Measurements from ENCODE around the gene PTPRT. TPM values are rescaled to one million over a fixed set of nuclear protein-coding genes. Genes with fewer than 3 reads are reported as not detected.

Gene PTPRT
- total RNA-seq, 2 experiments from 2014 or later = not detected

GRCh38 chr20:42095221-42095620 is 1094.5 kb downstream of the PTPRT start:
- DNase-seq = no peak
- Mint-ChIP-seq H3K4me3 (no peak overlapping the region), H3K27me3 (no peaks in the 10 kb centered on the region), H3K4me1 (no peaks in the 10 kb centered on the region), H3K36me3 (no peaks in the 10 kb centered on the region), H3K9me3 (no peaks in the 10 kb centered on the region), H3K27ac (no peak overlapping the region)

DNA sequence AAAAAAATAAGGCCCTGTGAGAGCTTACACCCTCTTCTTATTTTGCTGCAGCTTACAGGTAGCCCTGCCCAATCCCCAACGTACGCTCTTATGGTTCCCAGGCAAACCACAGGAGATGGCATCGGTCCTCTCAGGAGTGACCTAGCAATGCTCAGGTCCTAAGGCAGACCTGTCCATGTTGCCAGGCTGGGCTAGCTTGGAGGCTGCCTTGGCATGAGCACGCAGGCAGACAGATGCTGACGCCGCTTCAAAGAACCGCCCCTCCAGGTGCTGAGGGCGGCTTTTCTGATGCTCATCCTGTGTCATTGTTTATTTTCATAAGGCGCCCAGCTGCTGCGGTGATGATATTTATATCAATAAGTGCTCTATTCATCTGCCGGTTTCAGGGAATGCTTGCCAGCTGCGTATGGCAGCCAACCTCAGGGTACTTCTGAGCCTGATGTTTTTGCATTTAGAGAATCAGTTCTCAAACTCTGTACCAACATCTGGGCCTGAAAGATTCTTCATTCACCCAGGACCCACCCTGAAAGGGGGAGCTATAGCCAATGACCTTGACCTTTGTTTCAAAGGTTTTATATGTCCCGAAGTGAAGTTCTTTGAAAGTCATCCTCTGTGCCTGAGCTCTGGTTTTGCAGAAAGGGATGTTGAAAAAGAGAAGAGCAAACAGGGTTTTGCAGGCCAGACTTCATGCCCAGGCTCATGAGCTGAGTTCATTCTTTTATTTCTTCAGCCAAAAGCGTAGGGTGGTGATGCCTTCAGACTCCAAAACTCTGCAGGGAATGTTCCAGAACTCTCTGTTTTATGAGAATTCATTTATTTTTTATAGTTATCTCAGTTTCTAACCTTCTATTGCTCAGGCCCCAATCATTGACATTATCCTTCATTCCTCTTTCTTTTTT is 1095.9 kb downstream of the PTPRT start:
- H3K36me3 Mint-ChIP-seq = no peaks in the 10 kb centered on the region
- H3K4me3 Mint-ChIP-seq = no peak overlapping the region
- H3K4me1 Mint-ChIP-seq = no peaks in the 10 kb centered on the region
- DNase-seq = no peak
- H3K27ac Mint-ChIP-seq = no peak overlapping the region
- H3K27me3 Mint-ChIP-seq = no peaks in the 10 kb centered on the region
- H3K9me3 Mint-ChIP-seq = no peaks in the 10 kb centered on the region

DNA sequence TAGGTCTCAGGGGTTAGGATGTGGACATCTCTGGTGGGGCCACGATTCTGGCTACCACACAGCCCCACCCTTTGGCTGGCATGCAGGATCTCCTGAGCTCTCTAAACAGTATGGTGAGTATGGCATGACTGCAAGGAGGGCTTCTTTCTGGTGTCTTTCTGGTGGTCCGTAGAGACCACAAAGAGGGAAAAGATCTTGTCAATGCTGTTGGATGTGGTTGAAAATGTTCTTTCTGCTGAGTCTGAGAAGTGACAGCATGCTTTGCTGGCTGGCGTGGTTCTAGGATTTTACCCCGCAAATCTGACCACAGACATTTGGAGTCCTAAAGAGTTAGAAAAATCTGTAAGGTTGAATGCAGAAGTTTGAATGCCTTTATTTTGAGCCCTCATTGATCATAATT is 1096.7 kb downstream of the PTPRT start:
- no peak for DNase-seq
- Mint-ChIP-seq H3K4me1 (no peaks in the 10 kb centered on the region), H3K36me3 (no peaks in the 10 kb centered on the region), H3K27me3 (no peaks in the 10 kb centered on the region), H3K9me3 (no peaks in the 10 kb centered on the region), H3K27ac (no peak overlapping the region), H3K4me3 (no peak overlapping the region)

DNA sequence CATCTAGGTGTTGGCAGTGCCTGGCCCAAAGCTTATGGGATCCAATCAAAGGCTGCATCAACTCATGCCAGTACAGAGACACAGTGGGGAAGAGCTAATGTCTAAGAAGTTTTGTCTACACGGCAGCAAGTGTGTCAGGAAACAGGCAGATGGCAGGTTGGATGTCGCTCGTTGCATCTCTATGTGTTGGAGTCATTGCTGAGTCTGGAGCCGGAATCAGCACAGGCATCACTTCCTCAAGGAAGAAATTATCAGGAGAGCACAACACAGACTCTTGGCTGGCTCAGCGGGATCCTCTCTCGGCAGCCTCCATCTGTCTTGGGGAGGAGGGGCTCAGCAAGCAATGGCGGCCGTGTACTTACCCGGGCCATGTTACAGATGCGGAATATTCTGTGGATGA is 1104.3 kb downstream of the PTPRT start:
- Mint-ChIP-seq H3K4me1 (no peaks in the 10 kb centered on the region), H3K27me3 (no peaks in the 10 kb centered on the region), H3K4me3 (no peak overlapping the region), H3K27ac (no peak overlapping the region), H3K36me3 (no peaks in the 10 kb centered on the region), H3K9me3 (no peaks in the 10 kb centered on the region)
- DNase-seq = no peak

- no peaks in the 10 kb centered on the region for H3K4me1 Mint-ChIP-seq
- H3K27ac Mint-ChIP-seq = no peak overlapping the region
- no peak overlapping the region for H3K4me3 Mint-ChIP-seq
- H3K9me3 Mint-ChIP-seq = no peaks in the 10 kb centered on the region
- no peaks in the 10 kb centered on the region for H3K36me3 Mint-ChIP-seq
- DNase-seq = no peak
- H3K27me3 Mint-ChIP-seq = no peaks in the 10 kb centered on the region
Observed at GRCh38 chr20:42083280-42083679, 1106.4 kb downstream of the PTPRT start.

GRCh38 chr20:42082611-42083010 is 1107.1 kb downstream of the PTPRT start:
- Mint-ChIP-seq H3K9me3 (no peaks in the 10 kb centered on the region), H3K27me3 (no peaks in the 10 kb centered on the region)
- no peak for DNase-seq

GRCh38 chr20:42080956-42081355 is 1108.8 kb downstream of the PTPRT start:
- Mint-ChIP-seq H3K4me1 (no peaks in the 10 kb centered on the region), H3K27ac (no peak overlapping the region), H3K9me3 (no peaks in the 10 kb centered on the region), H3K27me3 (no peaks in the 10 kb centered on the region), H3K4me3 (no peak overlapping the region), H3K36me3 (no peaks in the 10 kb centered on the region)
- no peak for DNase-seq

More at GRCh38 chr20:42082611-42083010, 1107.1 kb downstream of the PTPRT start:
- no peaks in the 10 kb centered on the region for H3K36me3 Mint-ChIP-seq
- H3K27ac Mint-ChIP-seq = no peak overlapping the region
- no peaks in the 10 kb centered on the region for H3K4me1 Mint-ChIP-seq
- no peak overlapping the region for H3K4me3 Mint-ChIP-seq

DNA sequence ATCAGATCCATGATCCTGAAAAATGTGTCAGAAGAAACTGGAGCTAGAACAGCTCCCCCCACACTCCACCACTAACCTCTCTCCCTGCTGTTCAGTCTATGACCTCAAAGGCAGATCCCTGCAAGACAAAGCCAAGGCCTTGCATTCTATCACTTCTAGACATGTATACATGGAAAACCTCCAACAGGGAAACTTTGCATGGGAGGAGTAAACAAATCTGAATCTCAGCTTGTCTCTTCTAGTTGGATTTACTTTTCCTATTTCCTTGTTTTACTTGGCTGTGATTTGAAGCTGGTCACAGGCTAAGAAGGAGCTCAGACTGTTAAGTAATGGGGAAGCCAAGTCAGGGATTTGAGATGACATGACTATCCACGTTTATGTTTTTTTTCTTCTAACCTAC is 1114.8 kb downstream of the PTPRT start:
- no peaks in the 10 kb centered on the region for H3K36me3 Mint-ChIP-seq
- no peaks in the 10 kb centered on the region for H3K27me3 Mint-ChIP-seq
- H3K4me3 Mint-ChIP-seq = no peak overlapping the region
- no peak for DNase-seq
- no peaks in the 10 kb centered on the region for H3K9me3 Mint-ChIP-seq
- no peak overlapping the region for H3K27ac Mint-ChIP-seq
- H3K4me1 Mint-ChIP-seq = no peaks in the 10 kb centered on the region

DNA sequence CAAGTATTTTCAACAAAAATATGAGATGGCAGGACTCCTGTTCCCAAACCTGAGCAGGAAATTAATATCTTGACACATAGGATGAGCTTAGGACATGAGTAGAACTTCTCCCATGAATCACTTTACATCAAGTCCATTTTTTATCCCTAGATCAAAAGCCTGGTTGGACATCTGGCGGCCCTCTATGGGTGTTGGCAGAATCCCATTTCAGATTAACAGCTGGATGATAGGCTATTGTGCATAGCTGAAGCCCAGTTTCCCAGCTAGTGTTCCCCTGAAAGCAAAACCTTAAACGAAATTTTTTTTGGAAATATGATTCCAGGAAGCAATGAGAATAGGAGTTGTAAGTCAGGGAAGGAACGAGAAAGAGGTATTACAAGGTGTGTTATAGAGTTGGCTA is 1122.1 kb downstream of the PTPRT start:
- no peak overlapping the region for H3K27ac Mint-ChIP-seq
- H3K4me1 Mint-ChIP-seq = no peaks in the 10 kb centered on the region
- peaks cover 9% of the 10 kb centered on the region for H3K27me3 Mint-ChIP-seq
- DNase-seq = no peak
- no peaks in the 10 kb centered on the region for H3K36me3 Mint-ChIP-seq
- H3K9me3 Mint-ChIP-seq = no peaks in the 10 kb centered on the region
- no peak overlapping the region for H3K4me3 Mint-ChIP-seq

DNA sequence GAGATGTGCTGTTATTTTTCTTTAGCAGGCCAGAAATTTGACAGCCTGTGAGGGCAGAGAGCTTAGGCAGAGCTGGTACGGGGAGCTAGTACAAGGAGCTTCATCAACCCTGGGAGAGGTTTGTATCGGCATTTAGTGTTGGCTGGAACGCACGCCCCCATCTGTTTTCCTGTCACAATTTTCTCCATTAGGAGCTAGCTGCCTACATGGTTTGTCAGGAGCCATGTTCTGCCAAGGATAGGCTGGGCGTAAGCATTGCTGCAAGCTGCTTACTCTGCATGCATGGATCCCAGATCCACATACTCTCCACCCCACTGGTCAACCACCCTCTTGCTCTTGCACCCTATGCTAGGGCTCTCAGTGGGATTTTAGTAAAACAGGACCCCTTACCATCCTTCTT is 1122.5 kb downstream of the PTPRT start:
- no peak for DNase-seq
- Mint-ChIP-seq H3K27me3 (peaks cover 9% of the 10 kb centered on the region), H3K9me3 (no peaks in the 10 kb centered on the region), H3K27ac (no peak overlapping the region), H3K4me1 (no peaks in the 10 kb centered on the region), H3K4me3 (no peak overlapping the region), H3K36me3 (no peaks in the 10 kb centered on the region)

DNA sequence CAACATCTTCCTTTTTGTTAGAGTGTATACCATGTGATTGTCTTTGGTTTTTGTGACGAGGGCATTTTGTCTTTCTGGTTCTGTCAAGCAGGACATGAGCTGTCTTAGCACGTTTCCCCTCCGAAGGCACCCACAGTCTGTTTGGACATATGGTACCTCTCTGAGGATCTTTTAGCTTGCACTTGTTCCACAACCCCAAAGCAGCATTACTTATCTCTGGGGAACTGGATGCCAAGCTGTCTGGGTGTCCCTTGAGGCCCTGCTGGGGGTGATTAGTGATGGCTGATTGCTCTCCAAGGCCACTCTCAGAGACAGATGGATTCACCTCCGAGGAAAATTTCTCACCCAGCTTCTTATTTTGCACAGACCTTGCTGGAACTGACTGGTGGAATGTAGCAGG is 1126.6 kb downstream of the PTPRT start:
- no peak for DNase-seq
- H3K27ac Mint-ChIP-seq = no peak overlapping the region
- H3K27me3 Mint-ChIP-seq = peaks cover 5% of the 10 kb centered on the region
- H3K4me1 Mint-ChIP-seq = no peaks in the 10 kb centered on the region
- no peak overlapping the region for H3K4me3 Mint-ChIP-seq
- H3K9me3 Mint-ChIP-seq = no peaks in the 10 kb centered on the region
- H3K36me3 Mint-ChIP-seq = no peaks in the 10 kb centered on the region

DNA sequence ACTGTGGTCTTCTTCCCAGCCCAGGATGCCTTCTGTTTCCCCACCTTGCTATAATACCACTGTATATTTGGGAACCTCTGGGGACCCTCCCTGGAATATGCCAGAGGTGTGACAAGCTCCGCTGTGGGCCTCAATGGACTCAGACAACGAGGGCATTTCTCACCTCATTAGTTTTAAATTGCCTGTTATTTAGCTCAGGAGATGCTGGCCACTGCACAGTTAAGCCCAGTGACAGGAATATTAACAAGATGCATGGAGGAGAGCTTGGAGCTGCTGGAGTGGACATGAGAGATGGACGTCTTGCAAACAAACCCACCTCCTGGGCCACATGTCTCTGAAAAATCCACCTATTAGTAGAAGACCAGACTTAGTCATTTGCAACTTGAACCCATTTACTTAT is 1136.4 kb downstream of the PTPRT start:
- no peak for DNase-seq
- H3K27ac Mint-ChIP-seq = no peak overlapping the region
- H3K36me3 Mint-ChIP-seq = no peaks in the 10 kb centered on the region
- H3K27me3 Mint-ChIP-seq = no peaks in the 10 kb centered on the region
- H3K4me1 Mint-ChIP-seq = no peaks in the 10 kb centered on the region
- no peaks in the 10 kb centered on the region for H3K9me3 Mint-ChIP-seq
- H3K4me3 Mint-ChIP-seq = no peak overlapping the region

DNA sequence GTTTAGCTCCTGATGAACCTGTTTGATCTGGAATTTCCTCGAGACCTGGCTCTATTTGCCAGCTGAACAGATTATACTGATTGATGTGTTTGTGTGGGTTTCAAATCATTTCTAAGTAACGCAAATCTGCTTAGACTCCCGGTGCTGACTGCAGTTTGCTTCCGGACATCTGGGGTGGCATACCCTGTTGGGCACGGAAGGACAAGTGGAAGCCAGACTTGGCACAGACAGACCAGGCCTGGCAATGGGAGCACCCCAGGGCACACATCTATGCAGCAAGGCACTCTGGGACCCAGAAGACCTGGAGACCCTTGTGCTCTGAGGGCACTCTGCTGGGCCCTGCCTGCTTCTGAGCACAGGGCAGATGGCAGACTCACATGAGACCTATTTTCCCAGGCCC is 1137.8 kb downstream of the PTPRT start:
- Mint-ChIP-seq H3K9me3 (no peaks in the 10 kb centered on the region), H3K4me1 (no peaks in the 10 kb centered on the region), H3K27ac (no peak overlapping the region), H3K4me3 (no peak overlapping the region), H3K27me3 (peaks cover 3% of the 10 kb centered on the region), H3K36me3 (no peaks in the 10 kb centered on the region)
- DNase-seq = no peak

DNA sequence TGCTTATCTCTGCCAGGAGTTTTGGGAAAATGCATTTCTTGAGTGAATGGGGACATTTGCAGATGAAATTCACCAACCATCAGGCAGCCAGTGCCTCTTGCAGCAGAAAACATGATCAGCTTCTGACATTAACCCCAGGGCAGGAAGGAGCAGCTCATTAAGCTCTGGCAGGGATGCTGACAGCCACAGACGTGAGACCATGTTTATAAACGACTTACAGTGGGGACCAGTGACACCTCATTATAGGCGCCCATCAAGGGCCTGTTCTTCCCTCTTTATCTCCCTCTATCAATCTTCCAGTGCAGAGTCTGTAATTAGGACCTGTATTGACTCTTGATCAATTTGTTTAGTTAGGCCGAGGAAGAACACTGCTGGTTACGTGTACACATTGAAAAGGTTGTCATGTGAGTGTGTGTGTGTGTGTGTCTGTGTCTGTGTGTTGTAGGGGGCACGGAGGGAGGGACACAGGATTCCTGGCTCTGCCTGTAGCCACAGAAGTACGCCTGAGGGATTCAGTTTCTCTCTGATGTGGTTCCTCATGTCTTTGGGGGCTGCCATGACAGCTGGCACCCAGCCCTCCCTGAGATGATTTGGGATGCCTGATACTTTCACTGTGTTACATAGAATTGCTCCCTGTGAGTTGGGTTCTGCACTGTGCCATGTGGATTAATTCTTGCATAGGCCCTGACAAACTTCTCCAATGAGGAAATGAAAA is 1143.2 kb downstream of the PTPRT start:
- Mint-ChIP-seq H3K4me3 (no peak overlapping the region), H3K9me3 (no peaks in the 10 kb centered on the region), H3K27me3 (peaks cover 3% of the 10 kb centered on the region), H3K36me3 (no peaks in the 10 kb centered on the region), H3K4me1 (no peaks in the 10 kb centered on the region), H3K27ac (no peak overlapping the region)
- DNase-seq = no peak

DNA sequence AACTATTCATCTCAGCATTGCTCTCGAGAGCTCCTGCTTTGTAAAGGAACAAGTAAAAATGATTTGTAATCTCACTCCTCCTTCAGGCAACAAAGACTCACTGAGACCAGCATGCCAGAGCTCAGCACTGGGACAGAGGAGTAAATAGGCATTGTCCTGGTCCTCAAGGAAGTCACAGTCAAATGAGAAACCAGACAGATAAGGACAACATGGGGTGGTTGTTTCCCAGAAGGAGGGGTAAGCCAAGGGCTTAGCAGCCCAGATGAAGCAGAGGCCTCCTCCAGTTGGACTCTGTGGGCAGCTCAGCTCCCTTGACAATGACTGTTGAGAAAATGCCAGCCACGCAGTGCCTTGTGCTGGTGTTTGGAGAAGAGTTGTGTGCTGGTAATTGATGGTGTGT is 1145.8 kb downstream of the PTPRT start:
- Mint-ChIP-seq H3K4me1 (no peaks in the 10 kb centered on the region), H3K36me3 (no peaks in the 10 kb centered on the region), H3K27ac (no peak overlapping the region), H3K27me3 (peaks cover 7% of the 10 kb centered on the region), H3K9me3 (no peaks in the 10 kb centered on the region), H3K4me3 (no peak overlapping the region)
- DNase-seq = no peak
